Activated naive CD4-positive, alpha-beta T cell treated with anti-CD3 and anti-CD28 coated beads for 36 hours (primary cell): ENCODE results near the gene DDX51. TPM values are rescaled to one million over a fixed set of nuclear protein-coding genes. Genes with fewer than 3 reads are reported as not detected.

Source experiments
- CTCF ChIA-PET: fragments of 350-600 bp; sonication (Branson Sonifier 250); formaldehyde crosslinking; loops from one replicate; lab custom pipeline; 2021; ENCODE audit warnings: antibody characterized with exemption; lab: Charles Lee
- DNase-seq: peaks from one replicate; pipeline ENCODE4 v3.0.0-alpha.2; 2020
- H3K27ac Mint-ChIP-seq: one replicate; pipeline ENCODE4 v1.8.0; 2021; ENCODE audit warnings: mild to moderate bottlenecking, mixed read lengths
- H3K27me3 Mint-ChIP-seq: one replicate; pipeline ENCODE4 v1.8.0; 2021; ENCODE audit warnings: low read depth, mixed read lengths
- H3K36me3 Mint-ChIP-seq: one replicate; pipeline ENCODE4 v1.8.0; 2021; ENCODE audit warnings: low read depth, mixed read lengths
- H3K4me1 Mint-ChIP-seq: one replicate; pipeline ENCODE4 v1.8.0; 2021; ENCODE audit warnings: low read depth, mixed read lengths
- H3K4me3 Mint-ChIP-seq: one replicate; pipeline ENCODE4 v1.8.0; 2021; ENCODE audit warnings: mild to moderate bottlenecking, moderate library complexity, mixed read lengths
- H3K9me3 Mint-ChIP-seq: one replicate; pipeline ENCODE4 v1.8.0; 2021; ENCODE audit warnings: mixed read lengths
- intact Hi-C: fragments of 100-400 bp; cut with micrococcal nuclease; formaldehyde crosslinking; loops from one replicate; pipeline ENCODE4 v1.15.1; 2023
- total RNA-seq, 2 experiments: library from RNA; stranded (reverse); gene quantifications; one replicate each; pipeline ENCODE4 v1.2.3, GENCODE V29; 2021

DDX51 gene
- total RNA-seq, 2 experiments from 2014 or later: 18.8 to 20.0 TPM

GRCh38 chr12:132161036-132161781 lies 17.1 kb upstream of the DDX51 start:
- no peaks in the 10 kb centered on the region for H3K36me3 Mint-ChIP-seq
- no peak overlapping the region for H3K27ac Mint-ChIP-seq
- no peaks in the 10 kb centered on the region for H3K27me3 Mint-ChIP-seq
- CTCF ChIA-PET: interaction anchor here (0.7 to 1.5 kb wide), 5 partner anchors 7 to 253 kb away, joined by 3 to 8 read pairs (median 3); no protein-coding TSS in a partner anchor
- H3K4me1 Mint-ChIP-seq: peaks cover 11% of the 10 kb centered on the region
- no peaks in the 10 kb centered on the region for H3K9me3 Mint-ChIP-seq
- no peak overlapping the region for H3K4me3 Mint-ChIP-seq
- intact Hi-C loops: no loop called here
- DNase-seq: no peak

- no peaks in the 10 kb centered on the region for H3K9me3 Mint-ChIP-seq
- no peak overlapping the region for H3K4me3 Mint-ChIP-seq
- H3K27me3 Mint-ChIP-seq: no peaks in the 10 kb centered on the region
- intact Hi-C loops: no loop called here
- no peak overlapping the region for H3K27ac Mint-ChIP-seq
- H3K36me3 Mint-ChIP-seq: no peaks in the 10 kb centered on the region
- DNase-seq: no peak
- CTCF ChIA-PET: interaction anchor here (0.6 to 1.2 kb wide), 3 partner anchors 29 to 253 kb away, joined by 3 to 8 read pairs (median 3); no protein-coding TSS in a partner anchor
- H3K4me1 Mint-ChIP-seq: peaks cover 11% of the 10 kb centered on the region
These were observed 16.5 kb upstream of the DDX51 start for GRCh38 chr12:132160601-132161035.

DNA sequence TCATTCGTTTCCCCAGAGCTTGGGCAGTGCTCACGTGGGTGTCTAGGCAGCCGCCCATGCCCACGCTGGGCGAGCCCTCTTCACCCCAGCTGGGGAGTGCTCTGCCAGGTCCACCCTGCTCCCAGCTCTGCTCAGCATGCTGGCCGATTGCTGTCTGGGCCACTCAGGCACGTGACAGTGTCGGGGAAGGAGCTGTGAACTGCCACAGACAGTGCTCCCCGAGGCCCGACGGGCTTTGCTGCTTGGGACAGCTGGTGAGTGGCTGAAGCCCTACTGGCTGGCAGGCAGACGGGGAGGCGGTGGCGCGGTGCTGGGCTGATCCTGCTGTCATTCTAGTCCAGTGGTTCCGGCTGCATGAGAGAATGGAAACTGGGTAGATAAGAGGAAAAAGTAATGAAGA lies 15.9 kb upstream of the DDX51 start:
- no peak overlapping the region for H3K27ac Mint-ChIP-seq
- no peak for DNase-seq
- no peaks in the 10 kb centered on the region for H3K36me3 Mint-ChIP-seq
- H3K9me3 Mint-ChIP-seq: no peaks in the 10 kb centered on the region
- intact Hi-C loops: no loop called here
- peaks cover 11% of the 10 kb centered on the region for H3K4me1 Mint-ChIP-seq
- H3K27me3 Mint-ChIP-seq: no peaks in the 10 kb centered on the region
- CTCF ChIA-PET: interaction anchor here (0.6 kb wide), 1 partner anchor 223 kb away, joined by 3 read pairs; no protein-coding TSS in a partner anchor
- no peak overlapping the region for H3K4me3 Mint-ChIP-seq

DNA sequence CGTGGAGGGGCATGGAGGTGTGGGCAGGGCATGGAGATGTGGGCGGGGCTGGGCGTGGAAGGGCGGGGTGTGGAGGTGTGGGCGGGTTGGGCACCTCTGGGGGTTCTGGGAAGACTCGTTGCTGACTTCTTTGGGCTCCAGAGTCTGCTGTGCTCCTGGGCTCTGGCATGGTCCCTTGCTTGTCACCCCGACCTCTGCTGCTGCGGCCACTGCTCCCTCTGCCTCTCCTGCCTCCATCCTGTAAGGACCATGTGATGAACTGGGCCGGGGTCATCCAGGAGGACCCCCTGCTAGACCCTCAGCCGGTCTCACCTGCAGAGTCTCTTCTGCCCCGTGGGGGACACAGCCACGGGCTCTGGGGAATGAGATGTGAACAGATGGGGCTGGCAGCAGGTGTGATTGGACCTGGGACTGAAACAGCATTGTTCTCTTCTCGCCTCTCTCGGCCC lies 15.5 kb upstream of the DDX51 start:
- Mint-ChIP-seq H3K27me3 (no peaks in the 10 kb centered on the region), H3K9me3 (no peaks in the 10 kb centered on the region), H3K27ac (no peak overlapping the region), H3K4me1 (peaks cover 11% of the 10 kb centered on the region), H3K36me3 (no peaks in the 10 kb centered on the region), H3K4me3 (no peak overlapping the region)
- intact Hi-C loops: no loop called here
- CTCF ChIA-PET: no interaction called here
- DNase-seq: no peak

DNA sequence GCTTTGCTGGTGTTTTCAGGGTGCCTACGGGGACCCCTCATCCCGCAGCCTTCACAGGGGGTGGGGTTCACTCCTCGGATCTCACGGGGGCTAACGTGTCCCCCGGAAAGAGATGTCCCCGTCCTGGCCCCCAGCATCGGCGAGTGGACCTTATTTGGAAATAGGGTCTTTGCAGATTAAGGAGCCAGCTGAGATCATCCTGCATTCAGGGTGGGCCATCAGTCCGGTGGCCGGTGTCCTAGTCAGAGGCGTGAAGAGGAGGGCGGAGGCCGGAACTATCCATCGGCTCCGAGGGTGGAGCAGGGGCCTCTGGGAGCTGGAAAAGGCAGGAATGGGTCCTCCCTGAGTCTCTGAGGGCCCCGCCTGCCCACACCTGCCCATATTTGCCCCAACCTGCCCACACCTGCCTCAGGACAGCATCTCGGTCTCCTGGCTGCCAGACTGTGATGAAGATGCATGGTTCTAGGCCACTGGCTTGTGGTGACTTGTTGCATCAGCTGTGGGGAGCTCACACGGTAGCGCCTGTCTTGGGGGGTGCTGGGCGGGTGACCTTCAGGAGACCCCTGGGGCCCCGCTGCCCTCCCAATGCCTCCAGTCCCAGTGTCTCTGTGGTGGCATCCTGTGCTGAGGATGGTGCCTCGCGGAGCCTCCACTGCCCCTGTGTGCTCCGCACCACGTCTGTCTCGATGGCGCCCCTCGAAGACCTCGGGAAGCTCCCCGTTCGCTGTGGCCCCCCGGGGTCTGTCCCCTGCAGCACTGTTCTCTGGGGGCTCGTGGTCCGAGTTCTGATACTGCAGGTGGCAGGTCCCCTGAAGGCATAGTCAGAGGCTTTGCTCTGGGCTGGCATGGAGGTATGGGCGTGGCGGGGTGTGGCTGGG lies 14.8 kb upstream of the DDX51 start:
- intact Hi-C loops: no loop called here
- CTCF ChIA-PET: no interaction called here
- Mint-ChIP-seq H3K36me3 (no peaks in the 10 kb centered on the region), H3K4me1 (peaks cover 7% of the 10 kb centered on the region), H3K9me3 (no peaks in the 10 kb centered on the region), H3K4me3 (no peak overlapping the region), H3K27ac (no peak overlapping the region), H3K27me3 (no peaks in the 10 kb centered on the region)
- DNase-seq: no peak

GRCh38 chr12:132157733-132158409 lies 13.8 kb upstream of the DDX51 start:
- no peaks in the 10 kb centered on the region for H3K36me3 Mint-ChIP-seq
- intact Hi-C loops: no loop called here
- no peaks in the 10 kb centered on the region for H3K9me3 Mint-ChIP-seq
- no peak for DNase-seq
- H3K4me1 Mint-ChIP-seq: peaks cover 2% of the 10 kb centered on the region
- H3K27me3 Mint-ChIP-seq: no peaks in the 10 kb centered on the region
- H3K27ac Mint-ChIP-seq: no peak overlapping the region
- CTCF ChIA-PET: no interaction called here
- no peak overlapping the region for H3K4me3 Mint-ChIP-seq

- Mint-ChIP-seq H3K36me3 (no peaks in the 10 kb centered on the region), H3K9me3 (no peaks in the 10 kb centered on the region), H3K27me3 (no peaks in the 10 kb centered on the region), H3K4me1 (no peaks in the 10 kb centered on the region), H3K4me3 (no peak overlapping the region), H3K27ac (no peak overlapping the region)
- no peak for DNase-seq
- CTCF ChIA-PET: no interaction called here
- intact Hi-C loops: no loop called here
These were observed 12.6 kb upstream of the DDX51 start for GRCh38 chr12:132156573-132157325.

GRCh38 chr12:132155771-132156572 lies 11.9 kb upstream of the DDX51 start:
- Mint-ChIP-seq H3K4me1 (no peaks in the 10 kb centered on the region), H3K27me3 (no peaks in the 10 kb centered on the region), H3K36me3 (no peaks in the 10 kb centered on the region), H3K27ac (no peak overlapping the region), H3K9me3 (no peaks in the 10 kb centered on the region), H3K4me3 (no peak overlapping the region)
- DNase-seq: no peak
- intact Hi-C loops: loop anchor here (2.0 kb wide), 2 partner anchors 33 to 405 kb away; no protein-coding TSS in a partner anchor
- CTCF ChIA-PET: no interaction called here

- Mint-ChIP-seq H3K4me1 (no peaks in the 10 kb centered on the region), H3K4me3 (no peak overlapping the region), H3K27me3 (no peaks in the 10 kb centered on the region), H3K9me3 (no peaks in the 10 kb centered on the region), H3K27ac (no peak overlapping the region), H3K36me3 (no peaks in the 10 kb centered on the region)
- intact Hi-C loops: loop anchor here (1.0 to 2.0 kb wide), 5 partner anchors 34 to 460 kb away; no protein-coding TSS in a partner anchor
- CTCF ChIA-PET: interaction anchor here (0.9 kb wide), 1 partner anchor 64 kb away, joined by 3 read pairs; no protein-coding TSS in a partner anchor
- no peak for DNase-seq
These were observed 11.0 kb upstream of the DDX51 start for GRCh38 chr12:132154941-132155770.

DNA sequence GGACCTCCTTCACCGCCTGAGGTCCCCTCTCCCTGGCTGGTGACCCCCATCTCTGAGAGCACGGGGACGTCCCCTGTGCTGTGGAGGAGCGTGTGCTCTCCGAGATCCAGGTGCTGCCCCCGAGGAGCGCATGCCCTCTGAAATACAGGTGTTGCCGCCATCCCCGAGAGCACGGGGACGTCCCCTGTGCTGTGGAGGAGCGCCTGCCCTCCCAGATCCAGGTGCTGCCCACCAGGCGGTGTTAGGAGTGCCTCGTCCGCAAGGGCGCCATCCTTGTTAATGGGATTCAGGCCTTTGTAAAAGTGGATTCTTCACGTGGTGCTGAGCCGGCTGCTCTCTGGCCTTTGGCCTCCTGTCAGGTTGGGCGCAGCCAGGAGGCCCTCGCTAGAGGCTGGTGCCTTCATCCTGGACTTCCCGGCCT lies 10.2 kb upstream of the DDX51 start:
- Mint-ChIP-seq H3K27ac (no peak overlapping the region), H3K36me3 (no peaks in the 10 kb centered on the region), H3K9me3 (no peaks in the 10 kb centered on the region), H3K4me3 (no peak overlapping the region), H3K4me1 (no peaks in the 10 kb centered on the region), H3K27me3 (no peaks in the 10 kb centered on the region)
- no peak for DNase-seq
- intact Hi-C loops: loop anchor here (1.0 to 2.0 kb wide), 5 partner anchors 34 to 461 kb away; no protein-coding TSS in a partner anchor
- CTCF ChIA-PET: interaction anchor here (0.9 to 1.8 kb wide), 11 partner anchors 8 to 461 kb away, joined by 3 to 17 read pairs (median 4); partner anchors contain the start of gene NOC4L
